ENCODE data around the gene TMEM175. TPM values are rescaled to one million over a fixed set of nuclear protein-coding genes. Genes with fewer than 3 reads are reported as not detected.

The TMEM175 gene
- total and polyA plus RNA-seq, 2 experiments from 2014 or later = 31.2 to 36.5 TPM

- Histone ChIP-seq H3K4me3 (no peak overlapping the region), H3K27ac (no peak overlapping the region), H2AFZ (no peak overlapping the region), H3F3A (ENCODE audit: insufficient read depth) (no peaks in the 10 kb centered on the region; the same call in 1 of the 2 replicates), H3K36me3 (ENCODE audit: low read depth) (no peaks in the 10 kb centered on the region), H3K9me3 (ENCODE audit: low read depth) (no peaks in the 10 kb centered on the region), H3K9ac (no peak overlapping the region), H3K27me3 (replicated peaks; ENCODE audit: insufficient read depth) (no peaks in the 10 kb centered on the region), H3K79me2 (ENCODE audit: insufficient read depth) (no peaks in the 10 kb centered on the region), H3K4me2 (ENCODE audit: unreplicated experiment) (no peak overlapping the region), H3K4me1 (ENCODE audit: insufficient read depth) (no peaks in the 10 kb centered on the region), H3K9me2 (ENCODE audit: insufficient read depth) (no peaks in the 10 kb centered on the region), H4K20me1 (ENCODE audit: insufficient read depth) (no peaks in the 10 kb centered on the region)
- in situ Hi-C loops (cut with MboI) = no loop called here
- no peak for TF ChIP-seq EZH2phosphoT487 (IDR thresholded peaks at IDR 0.05; ENCODE audit: insufficient read depth, low read depth)
- no peak for TF ChIP-seq EZH2 (IDR thresholded peaks at IDR 0.05; ENCODE audit: insufficient read depth, poor library complexity, severe bottlenecking)
- DNase-seq = no peak
- WGBS, 2 experiments (ENCODE audit: low coverage in 1 of 2, low lambda C conversion rate in 2 of 2, missing lambda C conversion rate in 2 of 2) = 92% methylated on average over 21 to 28 of the region's 28 CpGs
These were observed 20.8 kb downstream of the TMEM175 start for GRCh38 chr4:952881-953573.

- Histone ChIP-seq H3F3A (ENCODE audit: insufficient read depth) (no peaks in the 10 kb centered on the region; the same call in 1 of the 2 replicates), H3K36me3 (ENCODE audit: low read depth) (no peaks in the 10 kb centered on the region), H3K79me2 (ENCODE audit: insufficient read depth) (no peaks in the 10 kb centered on the region), H3K9me2 (ENCODE audit: insufficient read depth) (no peaks in the 10 kb centered on the region), H3K27ac (no peak overlapping the region), H3K27me3 (replicated peaks; ENCODE audit: insufficient read depth) (no peaks in the 10 kb centered on the region), H4K20me1 (ENCODE audit: insufficient read depth) (no peaks in the 10 kb centered on the region), H3K9me3 (ENCODE audit: low read depth) (no peaks in the 10 kb centered on the region), H3K4me1 (ENCODE audit: insufficient read depth) (no peaks in the 10 kb centered on the region), H3K4me2 (ENCODE audit: unreplicated experiment) (no peak overlapping the region), H3K4me3 (no peak overlapping the region), H2AFZ (no peak overlapping the region), H3K9ac (no peak overlapping the region)
- 94 to 97% methylated on average over 13 of the region's 13 CpGs for WGBS, 2 experiments (ENCODE audit: low coverage in 1 of 2, low lambda C conversion rate in 2 of 2, missing lambda C conversion rate in 2 of 2)
- no peak for TF ChIP-seq EZH2phosphoT487 (IDR thresholded peaks at IDR 0.05; ENCODE audit: insufficient read depth, low read depth)
- no peak for TF ChIP-seq EZH2 (IDR thresholded peaks at IDR 0.05; ENCODE audit: insufficient read depth, poor library complexity, severe bottlenecking)
- in situ Hi-C loops (cut with MboI) = no loop called here
- DNase-seq = no peak
These were observed 21.3 kb downstream of the TMEM175 start for GRCh38 chr4:953574-953915.

GRCh38 chr4:954211-955020, 22.2 kb downstream of the TMEM175 start:
- TF ChIP-seq EZH2phosphoT487 (IDR thresholded peaks at IDR 0.05; ENCODE audit: insufficient read depth, low read depth) = no peak
- no peak for TF ChIP-seq EZH2 (IDR thresholded peaks at IDR 0.05; ENCODE audit: insufficient read depth, poor library complexity, severe bottlenecking)
- 90 to 91% methylated on average over 17 of the region's 17 CpGs for WGBS, 2 experiments (ENCODE audit: low coverage in 1 of 2, low lambda C conversion rate in 2 of 2, missing lambda C conversion rate in 2 of 2)
- Histone ChIP-seq H2AFZ (no peak overlapping the region), H3K9me3 (ENCODE audit: low read depth) (no peaks in the 10 kb centered on the region), H3K36me3 (ENCODE audit: low read depth) (no peaks in the 10 kb centered on the region), H3K4me1 (ENCODE audit: insufficient read depth) (no peaks in the 10 kb centered on the region), H3K9me2 (ENCODE audit: insufficient read depth) (no peaks in the 10 kb centered on the region), H3K27me3 (replicated peaks; ENCODE audit: insufficient read depth) (no peaks in the 10 kb centered on the region), H4K20me1 (ENCODE audit: insufficient read depth) (no peaks in the 10 kb centered on the region), H3K27ac (no peak overlapping the region), H3K4me2 (ENCODE audit: unreplicated experiment) (no peak overlapping the region), H3F3A (ENCODE audit: insufficient read depth) (no peaks in the 10 kb centered on the region; the same call in 1 of the 2 replicates), H3K9ac (no peak overlapping the region), H3K79me2 (ENCODE audit: insufficient read depth) (no peaks in the 10 kb centered on the region), H3K4me3 (no peak overlapping the region)
- no peak for DNase-seq
- in situ Hi-C loops (cut with MboI) = no loop called here

DNA sequence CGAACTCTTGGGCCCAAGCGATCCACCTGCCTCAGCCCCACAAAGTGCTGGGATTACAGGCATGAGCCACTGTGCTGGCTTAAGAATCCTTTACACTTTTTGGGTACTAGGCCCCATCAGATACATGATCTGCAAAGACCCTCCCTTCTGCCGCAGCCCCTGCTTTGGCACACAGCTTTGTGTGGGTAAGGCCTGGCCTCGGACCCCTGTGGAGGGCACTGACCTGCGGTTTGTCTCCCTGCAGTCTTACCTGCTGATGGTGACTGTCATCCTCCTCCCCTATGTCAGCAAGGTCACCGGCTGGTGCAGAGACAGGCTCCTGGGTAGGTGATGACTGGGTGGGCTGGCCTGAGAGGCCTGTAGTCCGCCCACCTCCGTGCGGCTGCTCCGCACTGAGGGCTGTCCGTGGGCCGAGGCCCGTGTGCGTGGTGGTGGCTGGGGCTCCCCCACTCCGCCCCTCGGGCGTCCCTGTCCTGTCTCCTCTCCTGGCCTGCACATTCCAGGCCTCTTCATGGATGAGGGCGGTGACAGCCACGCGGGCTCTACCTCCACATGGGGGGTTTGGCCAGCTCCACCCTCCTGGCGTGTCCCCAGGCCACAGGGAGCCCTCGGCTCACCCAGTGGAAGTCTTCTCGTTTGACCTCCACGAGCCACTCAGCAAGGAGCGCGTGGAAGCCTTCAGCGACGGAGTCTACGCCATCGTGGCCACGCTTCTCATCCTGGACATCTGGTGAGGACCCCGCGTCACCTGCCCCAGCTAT, 23.1 kb downstream of the TMEM175 start:
- in situ Hi-C loops (cut with MboI) = no loop called here
- H3K4me1 ChIP-seq (ENCODE audit: insufficient read depth) = no peaks in the 10 kb centered on the region
- H3K9me3 ChIP-seq (ENCODE audit: low read depth) = no peaks in the 10 kb centered on the region
- H3K79me2 ChIP-seq (ENCODE audit: insufficient read depth) = no peaks in the 10 kb centered on the region
- no peaks in the 10 kb centered on the region for H3K9me2 ChIP-seq (ENCODE audit: insufficient read depth)
- no peaks in the 10 kb centered on the region for H4K20me1 ChIP-seq (ENCODE audit: insufficient read depth)
- no peak overlapping the region for H3K4me2 ChIP-seq (ENCODE audit: unreplicated experiment)
- 93 to 94% methylated on average over 28 to 33 of the region's 33 CpGs for WGBS, 2 experiments (ENCODE audit: low coverage in 1 of 2, low lambda C conversion rate in 2 of 2, missing lambda C conversion rate in 2 of 2)
- no peak for TF ChIP-seq EZH2phosphoT487 (IDR thresholded peaks at IDR 0.05; ENCODE audit: insufficient read depth, low read depth)
- TF ChIP-seq EZH2 (IDR thresholded peaks at IDR 0.05; ENCODE audit: insufficient read depth, poor library complexity, severe bottlenecking) = no peak
- H3K27ac ChIP-seq = no peak overlapping the region
- no peak overlapping the region for H3K9ac ChIP-seq
- no peak for DNase-seq
- H3K36me3 ChIP-seq (ENCODE audit: low read depth) = no peaks in the 10 kb centered on the region
- no peaks in the 10 kb centered on the region; the same call in 1 of the 2 replicates for H3F3A ChIP-seq (ENCODE audit: insufficient read depth)
- no peak overlapping the region for H3K4me3 ChIP-seq
- H3K27me3 ChIP-seq (replicated peaks; ENCODE audit: insufficient read depth) = no peaks in the 10 kb centered on the region
- H2AFZ ChIP-seq = no peak overlapping the region

Measured in GM23248 (cell line).